HepG2 (cell line): ENCODE measurements around the gene PRM2. TPM values are rescaled to one million over a fixed set of nuclear protein-coding genes. Genes with fewer than 3 reads are reported as not detected.

Source experiments
- IRF2 ChIP-seq: IDR thresholded peaks from 2 replicates; pipeline ENCODE4 v1.6.1; 2018; ENCODE audit warnings: missing genetic modification reagents, missing compliant biosample characterization
- ONECUT2 ChIP-seq: sonication (generic); formaldehyde crosslinking; IDR thresholded peaks from 2 replicates; pipeline ENCODE4 v1.4.0; 2020; ENCODE audit warnings: missing genetic modification reagents
- ZBTB40 ChIP-seq, 2 experiments: fragments of 450-650 bp in 1 of 2; sonication (generic) in 1 of 2; formaldehyde crosslinking in 1 of 2; IDR thresholded peaks; 2 replicates each; pipeline versions ENCODE4 v1.6.1 to v1.8.0; 2016 to 2022; ENCODE audit warnings: antibody characterized with exemption in 1 of 2, mild to moderate bottlenecking in 1 of 2, missing genetic modification reagents in 1 of 2
- ZFX ChIP-seq: sonication (generic); formaldehyde crosslinking; IDR thresholded peaks from 2 replicates; pipeline ENCODE4 v1.4.0; 2020; ENCODE audit warnings: mild to moderate bottlenecking, low read depth, missing genetic modification reagents, moderate library complexity
- ZNF605 ChIP-seq: sonication (generic); formaldehyde crosslinking; IDR thresholded peaks from 2 replicates; pipeline ENCODE4 v1.8.0; 2022; ENCODE audit warnings: mild to moderate bottlenecking, missing genetic modification reagents
- ZSCAN22 ChIP-seq: sonication (generic); formaldehyde crosslinking; IDR thresholded peaks from 2 replicates; pipeline ENCODE4 v1.4.0; 2020; ENCODE audit warnings: mild to moderate bottlenecking, missing genetic modification reagents
- polyA plus RNA-seq, 8 experiments: library from polyadenylated mRNA; depleted of rRNA in 3 of 8; stranded (reverse) in 7 of 8; unstranded in 1 of 8; fragments of >200 nt; fragmentation: Illumina TruSeq in 4 of 8; extraction: Trizol in 4 of 8; gene quantifications; 2 replicates each; pipeline versions ENCODE4 v1.2.1 to v1.2.3, GENCODE V29; 2011 to 2016; ENCODE audit warnings: low read depth in 4 of 8, missing spikeins in 1 of 8, mixed read lengths in 1 of 8; ENCODE audit not compliant: insufficient read depth in 1 of 8
- total RNA-seq, 5 experiments: library from RNA; depleted of rRNA; stranded (reverse); fragments of >200 nt; fragmentation: Illumina TruSeq; extraction: Trizol; gene quantifications; 2 replicates each; pipeline ENCODE4 v1.2.3, GENCODE V29; 2016; ENCODE audit warnings: low read depth in 1 of 5
- TF ChIP-seq, protein P1 (sequence below): sonication (generic); formaldehyde crosslinking; IDR thresholded peaks from 2 replicates; pipeline ENCODE4 v1.5.0; 2020; ENCODE audit warnings: mild to moderate bottlenecking, missing genetic modification reagents, borderline replicate concordance
- TF ChIP-seq, protein P2 (sequence below): sonication (generic); IDR thresholded peaks from 2 replicates; pipeline ENCODE4 v1.6.1; 2016; ENCODE audit warnings: low read depth, borderline replicate concordance

PRM2 gene
- total and polyA plus RNA-seq, 2 of the 13 experiments (the other 11 are each of a cell fraction or from before 2014, with no cell fraction given): 0.54 TPM; not detected in 1

- no peak for TF ChIP-seq ZBTB40 (IDR thresholded peaks at IDR 0.05)
- TF ChIP-seq ZBTB40 (CRISPR knock-in tag; IDR thresholded peaks at IDR 0.05): peak; percentile 63; the same call in 1 of the 2 replicates
- peak; percentile 62 for TF ChIP-seq ZFX (CRISPR knock-in tag)
- TF ChIP-seq ZSCAN22 (CRISPR knock-in tag): peak; percentile 93
- TF ChIP-seq, protein P1, sequence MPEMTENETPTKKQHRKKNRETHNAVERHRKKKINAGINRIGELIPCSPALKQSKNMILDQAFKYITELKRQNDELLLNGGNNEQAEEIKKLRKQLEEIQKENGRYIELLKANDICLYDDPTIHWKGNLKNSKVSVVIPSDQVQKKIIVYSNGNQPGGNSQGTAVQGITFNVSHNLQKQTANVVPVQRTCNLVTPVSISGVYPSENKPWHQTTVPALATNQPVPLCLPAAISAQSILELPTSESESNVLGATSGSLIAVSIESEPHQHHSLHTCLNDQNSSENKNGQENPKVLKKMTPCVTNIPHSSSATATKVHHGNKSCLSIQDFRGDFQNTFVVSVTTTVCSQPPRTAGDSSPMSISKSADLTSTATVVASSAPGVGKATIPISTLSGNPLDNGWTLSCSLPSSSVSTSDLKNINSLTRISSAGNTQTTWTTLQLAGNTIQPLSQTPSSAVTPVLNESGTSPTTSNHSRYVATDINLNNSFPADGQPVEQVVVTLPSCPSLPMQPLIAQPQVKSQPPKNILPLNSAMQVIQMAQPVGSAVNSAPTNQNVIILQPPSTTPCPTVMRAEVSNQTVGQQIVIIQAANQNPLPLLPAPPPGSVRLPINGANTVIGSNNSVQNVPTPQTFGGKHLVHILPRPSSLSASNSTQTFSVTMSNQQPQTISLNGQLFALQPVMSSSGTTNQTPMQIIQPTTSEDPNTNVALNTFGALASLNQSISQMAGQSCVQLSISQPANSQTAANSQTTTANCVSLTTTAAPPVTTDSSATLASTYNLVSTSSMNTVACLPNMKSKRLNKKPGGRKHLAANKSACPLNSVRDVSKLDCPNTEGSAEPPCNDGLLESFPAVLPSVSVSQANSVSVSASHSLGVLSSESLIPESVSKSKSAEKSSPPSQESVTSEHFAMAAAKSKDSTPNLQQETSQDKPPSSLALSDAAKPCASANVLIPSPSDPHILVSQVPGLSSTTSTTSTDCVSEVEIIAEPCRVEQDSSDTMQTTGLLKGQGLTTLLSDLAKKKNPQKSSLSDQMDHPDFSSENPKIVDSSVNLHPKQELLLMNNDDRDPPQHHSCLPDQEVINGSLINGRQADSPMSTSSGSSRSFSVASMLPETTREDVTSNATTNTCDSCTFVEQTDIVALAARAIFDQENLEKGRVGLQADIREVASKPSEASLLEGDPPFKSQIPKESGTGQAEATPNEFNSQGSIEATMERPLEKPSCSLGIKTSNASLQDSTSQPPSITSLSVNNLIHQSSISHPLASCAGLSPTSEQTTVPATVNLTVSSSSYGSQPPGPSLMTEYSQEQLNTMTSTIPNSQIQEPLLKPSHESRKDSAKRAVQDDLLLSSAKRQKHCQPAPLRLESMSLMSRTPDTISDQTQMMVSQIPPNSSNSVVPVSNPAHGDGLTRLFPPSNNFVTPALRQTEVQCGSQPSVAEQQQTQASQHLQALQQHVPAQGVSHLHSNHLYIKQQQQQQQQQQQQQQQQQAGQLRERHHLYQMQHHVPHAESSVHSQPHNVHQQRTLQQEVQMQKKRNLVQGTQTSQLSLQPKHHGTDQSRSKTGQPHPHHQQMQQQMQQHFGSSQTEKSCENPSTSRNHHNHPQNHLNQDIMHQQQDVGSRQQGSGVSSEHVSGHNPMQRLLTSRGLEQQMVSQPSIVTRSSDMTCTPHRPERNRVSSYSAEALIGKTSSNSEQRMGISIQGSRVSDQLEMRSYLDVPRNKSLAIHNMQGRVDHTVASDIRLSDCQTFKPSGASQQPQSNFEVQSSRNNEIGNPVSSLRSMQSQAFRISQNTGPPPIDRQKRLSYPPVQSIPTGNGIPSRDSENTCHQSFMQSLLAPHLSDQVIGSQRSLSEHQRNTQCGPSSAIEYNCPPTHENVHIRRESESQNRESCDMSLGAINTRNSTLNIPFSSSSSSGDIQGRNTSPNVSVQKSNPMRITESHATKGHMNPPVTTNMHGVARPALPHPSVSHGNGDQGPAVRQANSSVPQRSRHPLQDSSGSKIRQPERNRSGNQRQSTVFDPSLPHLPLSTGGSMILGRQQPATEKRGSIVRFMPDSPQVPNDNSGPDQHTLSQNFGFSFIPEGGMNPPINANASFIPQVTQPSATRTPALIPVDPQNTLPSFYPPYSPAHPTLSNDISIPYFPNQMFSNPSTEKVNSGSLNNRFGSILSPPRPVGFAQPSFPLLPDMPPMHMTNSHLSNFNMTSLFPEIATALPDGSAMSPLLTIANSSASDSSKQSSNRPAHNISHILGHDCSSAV (CRISPR knock-in tag): 0 out of 2 replicates have a peak, but pooled peaks have one; percentile 68
- TF ChIP-seq ZNF605: peak; percentile 68
- no peak for TF ChIP-seq ONECUT2 (CRISPR knock-in tag)
- peak; percentile 25; the same call in 1 of the 2 replicates for TF ChIP-seq IRF2 (CRISPR knock-in tag)
- TF ChIP-seq, protein P2, sequence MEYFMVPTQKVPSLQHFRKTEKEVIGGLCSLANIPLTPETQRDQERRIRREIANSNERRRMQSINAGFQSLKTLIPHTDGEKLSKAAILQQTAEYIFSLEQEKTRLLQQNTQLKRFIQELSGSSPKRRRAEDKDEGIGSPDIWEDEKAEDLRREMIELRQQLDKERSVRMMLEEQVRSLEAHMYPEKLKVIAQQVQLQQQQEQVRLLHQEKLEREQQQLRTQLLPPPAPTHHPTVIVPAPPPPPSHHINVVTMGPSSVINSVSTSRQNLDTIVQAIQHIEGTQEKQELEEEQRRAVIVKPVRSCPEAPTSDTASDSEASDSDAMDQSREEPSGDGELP: peak; percentile 69; the same call in 1 of the 2 replicates
Observed at GRCh38 chr16:11308493-11309283, 32.4 kb upstream of the PRM2 start (continued).
